AG04450 (cell line): ENCODE measurements around the gene UNG. TPM values are rescaled to one million over a fixed set of nuclear protein-coding genes. Genes with fewer than 3 reads are reported as not detected.
"Not testable (repeated sequence)": the region's sequence is repeated elsewhere in the genome, so short reads cannot be mapped to it uniquely, and the experiment has no call there.

Experiments used
- CTCF ChIA-PET: fragments of 300-600, 350-600 bp; formaldehyde crosslinking; extraction: SDS; loops from one replicate; lab custom pipeline; 2022; ENCODE audit warnings: antibody characterized with exemption, inconsistent platforms; lab: Charles Lee
- POLR2A ChIA-PET: fragments of 350-600 bp; formaldehyde crosslinking; extraction: SDS; loops from one replicate; lab custom pipeline; 2021; ENCODE audit warnings: antibody characterized with exemption, inconsistent platforms; lab: Yijun Ruan, JAX
- DNase-seq: peaks from one replicate; pipeline ENCODE4 v3.0.0-alpha.2; 2011; ENCODE audit warnings: low read depth, low spot score
- H3K27ac ChIP-seq: one replicate; pipeline ENCODE4 v1.5.1; 2012; ENCODE audit warnings: low read depth, low read length, control low read depth
- H3K27me3 ChIP-seq: one replicate; pipeline ENCODE4 v1.6.0; 2012; ENCODE audit warnings: low read length; ENCODE audit not compliant: control insufficient read depth, insufficient read depth
- H3K4me3 ChIP-seq: 2 replicates; pipeline ENCODE4 v1.5.1; 2011; ENCODE audit warnings: mild to moderate bottlenecking, low read depth, low read length, control low read depth
- H3K9me3 ChIP-seq: 2 replicates; pipeline ENCODE4 v1.5.1; 2012; ENCODE audit warnings: low read length; ENCODE audit not compliant: control insufficient read depth, insufficient read depth
- CTCF ChIP-seq: IDR thresholded peaks from 2 replicates; pipeline ENCODE4 v1.5.1; 2011; ENCODE audit warnings: low read depth, low read length, control low read depth, inconsistent platforms
- polyA plus RNA-seq: library from polyadenylated mRNA; depleted of rRNA; stranded (reverse); fragments of >200 nt; gene quantifications from 2 replicates; pipeline ENCODE4 v1.2.3, GENCODE V29; 2011

UNG gene
- polyA plus RNA-seq, 1 experiment: 14.7 TPM

DNA sequence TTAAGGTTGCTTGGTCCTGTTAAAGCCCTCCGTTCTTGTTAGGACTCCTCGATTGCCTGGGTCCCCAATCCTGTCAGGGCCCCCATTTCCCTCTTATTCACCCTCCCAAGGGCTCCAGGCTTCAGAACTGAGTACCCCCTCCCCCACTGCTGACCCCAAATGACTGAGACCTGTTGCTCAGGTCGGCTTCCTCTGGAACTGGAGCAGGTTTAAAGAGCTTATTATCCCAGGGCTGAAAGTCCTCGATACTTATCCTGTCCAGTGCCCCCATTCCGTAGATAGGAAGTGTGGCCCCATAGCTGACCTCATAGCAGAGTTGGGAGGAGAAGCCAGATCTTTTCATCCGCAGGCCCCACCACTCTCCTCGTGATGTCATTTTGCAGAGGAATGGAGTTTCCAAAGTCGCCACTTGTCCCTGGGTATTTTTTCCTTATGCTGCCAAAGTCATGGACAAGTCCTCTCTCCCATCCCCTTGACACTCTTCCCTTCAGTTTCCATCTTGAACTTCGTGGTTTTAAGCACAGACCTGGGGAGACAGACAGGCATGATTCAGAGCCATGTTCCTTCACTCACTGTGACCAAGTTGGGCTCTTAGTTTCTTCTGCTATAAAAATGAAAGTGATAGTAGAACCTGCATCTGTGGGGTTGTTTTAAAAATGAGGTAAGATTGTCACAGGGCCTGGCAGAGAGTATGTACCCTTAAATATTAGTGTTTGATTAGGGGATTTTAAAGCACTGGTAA, 43.8 kb upstream of the UNG start:
- H3K9me3 ChIP-seq: no peaks in the 10 kb centered on the region
- DNase-seq: no peak
- no peaks in the 10 kb centered on the region for H3K27me3 ChIP-seq
- ChIA-PET POLR2A (no interaction called here), CTCF (interaction anchor here (1.7 kb wide), 1 partner anchor 58 kb away, joined by 8 read pairs; no protein-coding TSS in a partner anchor)
- TF ChIP-seq CTCF: no peak
- H3K4me3 ChIP-seq: peak overlapping the region; percentile 93
- H3K27ac ChIP-seq: peak overlapping the region; percentile 11

- H3K9me3 ChIP-seq, DNase-seq, H3K27ac ChIP-seq, H3K27me3 ChIP-seq, POLR2A ChIA-PET: not testable (repeated sequence)
- H3K4me3 ChIP-seq: peak overlapping the region; percentile 93; the same call in 1 of the 2 replicates
- CTCF ChIA-PET: interaction anchor here (1.7 kb wide), 1 partner anchor 57 kb away, joined by 8 read pairs; no protein-coding TSS in a partner anchor
These were observed 43.3 kb upstream of the UNG start for GRCh38 chr12:109054124-109054513.

GRCh38 chr12:109054520-109054919, 42.9 kb upstream of the UNG start:
- no peak overlapping the region for H3K4me3 ChIP-seq
- no peak for DNase-seq
- H3K27me3 ChIP-seq: no peaks in the 10 kb centered on the region
- POLR2A ChIA-PET: interaction anchor here (0.7 kb wide), 1 partner anchor 204 kb away, joined by 3 read pairs; no protein-coding TSS in a partner anchor
- H3K9me3 ChIP-seq: no peaks in the 10 kb centered on the region
- TF ChIP-seq CTCF: no peak
- no peak overlapping the region for H3K27ac ChIP-seq
- CTCF ChIA-PET: interaction anchor here (1.0 to 1.7 kb wide), 2 partner anchors 38 to 57 kb away, joined by 4 to 8 read pairs; no protein-coding TSS in a partner anchor

DNA sequence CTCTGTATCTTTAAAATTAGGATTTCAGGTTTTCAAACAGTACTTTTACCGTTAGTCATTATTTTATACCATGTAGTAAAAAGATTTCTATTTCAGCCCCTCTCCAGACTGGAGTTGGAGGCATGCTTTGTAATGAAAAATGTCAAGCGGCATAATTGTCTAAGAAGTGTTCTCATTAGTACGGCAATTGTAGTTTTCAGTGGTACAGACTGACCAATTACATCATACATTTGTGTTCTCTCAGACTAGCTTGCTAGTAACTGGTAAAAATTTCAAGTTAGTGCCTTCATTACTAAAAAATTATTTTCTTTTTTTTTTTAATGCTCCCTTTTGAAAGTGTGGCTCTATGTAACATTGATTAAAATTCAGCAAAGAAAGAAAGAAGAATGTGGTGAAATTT, 40.5 kb upstream of the UNG start:
- Histone ChIP-seq H3K27me3 (no peaks in the 10 kb centered on the region), H3K4me3 (no peak overlapping the region), H3K27ac (no peak overlapping the region), H3K9me3 (no peaks in the 10 kb centered on the region)
- TF ChIP-seq CTCF: no peak
- DNase-seq: no peak
- CTCF ChIA-PET: no interaction called here
- POLR2A ChIA-PET: no interaction called here

GRCh38 chr12:109057376-109057775, 40.0 kb upstream of the UNG start:
- POLR2A ChIA-PET: no interaction called here
- Histone ChIP-seq H3K9me3 (no peaks in the 10 kb centered on the region), H3K4me3 (no peak overlapping the region), H3K27ac (no peak overlapping the region), H3K27me3 (no peaks in the 10 kb centered on the region)
- no peak for DNase-seq
- CTCF ChIA-PET: no interaction called here
- TF ChIP-seq CTCF: no peak
